ENCODE results near the gene AVP. TPM values are rescaled to one million over a fixed set of nuclear protein-coding genes. Genes with fewer than 3 reads are reported as not detected.

AVP gene
- total RNA-seq, 1 experiment from 2014 or later: not detected

- Histone ChIP-seq H3K4me1 (replicated peaks) (peaks cover 12% of the 10 kb centered on the region), H3K36me3 (peaks cover 44% of the 10 kb centered on the region), H3K4me3 (no peak overlapping the region), H3K27me3 (replicated peaks) (no peaks in the 10 kb centered on the region), H3K9me3 (replicated peaks) (no peaks in the 10 kb centered on the region), H3K27ac (no peak overlapping the region; the same call in 1 of the 2 replicates)
- DNase-seq (ENCODE audit: low read depth in 1 of 2, low spot score in 2 of 2): no peak
These were observed 40.1 kb downstream of the AVP start for GRCh38 chr20:3044336-3044965.

GRCh38 chr20:3043322-3043721, 41.2 kb downstream of the AVP start, which contains the start of gene GNRH2:
Gene GNRH2, plus strand, starts transcription at chr20:3043622. Its CDS starts 793 bp downstream, at chr20:3044415.
- Histone ChIP-seq H3K4me3 (no peak within 1 kb of the TSS), H3K27ac (no peak within 1 kb of the TSS), H3K9me3 (replicated peaks) (no peaks in the 10 kb centered on the region), H3K36me3 (peaks cover 41% of the 10 kb centered on the region), H3K4me1 (replicated peaks) (peaks cover 12% of the 10 kb centered on the region), H3K27me3 (replicated peaks) (no peaks in the 10 kb centered on the region)
- DNase-seq (ENCODE audit: low read depth in 1 of 2, low spot score in 2 of 2): no peak

- Histone ChIP-seq H3K4me1 (replicated peaks) (peaks cover 12% of the 10 kb centered on the region), H3K9me3 (replicated peaks) (no peaks in the 10 kb centered on the region), H3K27ac (no peak overlapping the region), H3K4me3 (no peak overlapping the region), H3K27me3 (replicated peaks) (no peaks in the 10 kb centered on the region), H3K36me3 (peaks cover 39% of the 10 kb centered on the region)
- no peak for DNase-seq (ENCODE audit: low read depth in 1 of 2, low spot score in 2 of 2)
These were observed 41.9 kb downstream of the AVP start for GRCh38 chr20:3042625-3043024.

DNA sequence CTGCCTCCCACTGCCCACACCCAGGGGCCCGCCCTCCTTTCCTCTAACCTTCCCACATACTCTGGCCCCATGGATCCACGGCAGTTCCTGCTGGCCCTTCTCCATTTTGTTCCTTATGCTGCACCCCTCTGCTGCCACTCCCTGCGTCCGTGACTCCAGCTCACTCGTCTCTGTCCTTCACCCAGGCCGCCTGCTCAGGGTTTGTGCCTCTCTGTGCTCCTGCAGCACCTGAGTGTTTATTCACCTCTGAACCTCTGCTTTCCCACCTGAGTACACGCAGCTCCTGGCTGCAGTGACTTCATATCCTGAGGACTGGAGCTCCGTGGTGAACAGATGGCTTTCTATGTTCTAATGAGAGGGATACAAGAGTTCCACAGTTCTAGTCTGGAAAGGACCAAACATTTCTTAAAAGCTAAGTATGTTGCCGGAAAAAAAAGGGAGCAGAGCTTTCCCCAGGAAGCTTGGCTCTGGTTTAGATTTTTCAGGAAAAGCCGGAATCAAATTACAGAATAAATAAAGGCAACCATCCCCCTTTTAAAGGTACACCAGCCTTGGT, 42.6 kb downstream of the AVP start:
- H3K27me3 ChIP-seq (replicated peaks): no peaks in the 10 kb centered on the region
- H3K4me3 ChIP-seq: no peak overlapping the region
- no peak overlapping the region for H3K27ac ChIP-seq
- H3K4me1 ChIP-seq (replicated peaks): peaks cover 10% of the 10 kb centered on the region
- peaks cover 43% of the 10 kb centered on the region for H3K36me3 ChIP-seq
- DNase-seq (ENCODE audit: low read depth in 1 of 2, low spot score in 2 of 2): no peak
- no peaks in the 10 kb centered on the region for H3K9me3 ChIP-seq (replicated peaks)

DNA sequence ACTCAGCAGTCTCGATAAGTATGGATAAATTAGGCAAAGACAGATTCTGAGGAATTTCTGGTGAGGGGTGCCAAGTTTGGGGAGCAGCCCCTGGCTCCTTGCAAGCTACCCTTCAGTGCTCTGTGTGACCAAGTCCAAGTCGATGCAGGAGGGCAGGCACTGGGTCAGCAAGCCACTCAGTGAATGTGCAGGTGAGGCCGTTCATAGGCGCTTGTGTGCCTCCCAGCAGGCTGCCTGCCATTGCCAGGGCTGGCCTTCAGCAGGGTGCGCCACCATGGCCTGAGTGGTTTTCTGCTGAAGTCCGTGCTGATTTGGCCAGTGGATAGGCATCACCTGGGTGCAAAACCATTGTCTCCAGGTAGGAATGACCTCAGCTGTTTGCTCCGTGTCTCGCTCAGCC, 44.4 kb downstream of the AVP start:
- H3K27me3 ChIP-seq (replicated peaks): no peaks in the 10 kb centered on the region
- no peak for DNase-seq (ENCODE audit: low read depth in 1 of 2, low spot score in 2 of 2)
- H3K27ac ChIP-seq: no peak overlapping the region
- no peak overlapping the region for H3K4me3 ChIP-seq
- H3K9me3 ChIP-seq (replicated peaks): no peaks in the 10 kb centered on the region
- peaks cover 51% of the 10 kb centered on the region for H3K36me3 ChIP-seq
- H3K4me1 ChIP-seq (replicated peaks): peaks cover 3% of the 10 kb centered on the region

DNA sequence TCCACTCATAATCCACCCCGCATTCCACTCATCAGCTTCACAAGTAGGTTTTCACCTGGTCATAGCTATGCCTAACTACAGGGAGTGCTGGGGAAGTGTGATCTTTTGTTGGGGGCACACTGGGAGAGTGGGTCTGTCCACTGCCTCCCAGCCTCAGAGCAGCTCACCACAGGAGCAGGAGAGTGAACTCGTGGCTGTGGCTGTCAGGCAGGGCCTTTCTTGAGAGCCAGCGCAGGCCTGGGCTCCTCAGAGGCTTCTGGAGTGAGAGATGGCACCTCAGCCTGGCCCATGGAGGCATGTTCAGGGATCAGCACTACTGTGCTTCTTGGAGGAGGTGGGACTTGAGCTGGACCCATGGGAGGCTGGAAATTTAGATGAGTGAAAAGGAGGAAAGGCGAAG, 45.1 kb downstream of the AVP start:
- Histone ChIP-seq H3K27me3 (replicated peaks) (no peaks in the 10 kb centered on the region), H3K4me1 (replicated peaks) (no peaks in the 10 kb centered on the region), H3K9me3 (replicated peaks) (no peaks in the 10 kb centered on the region), H3K36me3 (peaks cover 56% of the 10 kb centered on the region), H3K4me3 (no peak overlapping the region), H3K27ac (no peak overlapping the region)
- DNase-seq (ENCODE audit: low read depth in 1 of 2, low spot score in 2 of 2): no peak

- H3K4me1 ChIP-seq (replicated peaks): no peaks in the 10 kb centered on the region
- no peak overlapping the region for H3K27ac ChIP-seq
- peaks cover 56% of the 10 kb centered on the region for H3K36me3 ChIP-seq
- H3K27me3 ChIP-seq (replicated peaks): no peaks in the 10 kb centered on the region
- no peak overlapping the region for H3K4me3 ChIP-seq
- DNase-seq (ENCODE audit: low read depth in 1 of 2, low spot score in 2 of 2): no peak
- H3K9me3 ChIP-seq (replicated peaks): no peaks in the 10 kb centered on the region
These were observed 46.1 kb downstream of the AVP start for GRCh38 chr20:3038454-3038853.

DNA sequence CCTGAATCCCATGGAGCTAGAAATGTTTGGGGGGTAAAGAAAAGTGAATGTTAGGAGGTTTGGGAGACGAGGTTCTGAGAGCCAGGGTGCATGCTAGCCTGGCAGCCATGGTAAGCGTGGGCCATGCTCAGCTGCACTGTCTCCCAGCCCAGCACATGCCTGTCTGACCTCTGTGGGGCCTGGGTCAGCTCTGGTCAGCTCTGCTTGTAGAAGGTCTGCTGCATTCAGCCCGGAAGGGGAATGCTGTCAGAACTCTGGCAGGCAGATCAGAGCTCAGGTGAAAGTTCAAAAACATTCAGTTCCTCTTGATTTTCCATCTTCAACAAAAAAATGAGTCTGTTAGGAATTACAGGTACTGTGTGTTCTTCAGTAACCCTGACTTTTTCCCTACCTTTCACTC, 46.9 kb downstream of the AVP start:
- Histone ChIP-seq H3K27ac (no peak overlapping the region), H3K36me3 (peaks cover 60% of the 10 kb centered on the region), H3K27me3 (replicated peaks) (no peaks in the 10 kb centered on the region), H3K9me3 (replicated peaks) (no peaks in the 10 kb centered on the region), H3K4me1 (replicated peaks) (no peaks in the 10 kb centered on the region), H3K4me3 (no peak overlapping the region)
- DNase-seq (ENCODE audit: low read depth in 1 of 2, low spot score in 2 of 2): no peak

GRCh38 chr20:3032624-3033023, 51.9 kb downstream of the AVP start:
- no peaks in the 10 kb centered on the region for H3K9me3 ChIP-seq (replicated peaks)
- H3K4me3 ChIP-seq: no peak overlapping the region
- no peak overlapping the region for H3K27ac ChIP-seq
- no peak for DNase-seq (ENCODE audit: low read depth in 1 of 2, low spot score in 2 of 2)
- peaks cover 57% of the 10 kb centered on the region for H3K36me3 ChIP-seq
- no peaks in the 10 kb centered on the region for H3K27me3 ChIP-seq (replicated peaks)
- H3K4me1 ChIP-seq (replicated peaks): no peaks in the 10 kb centered on the region

Other genes starting within 250 kb of the AVP start
- gene PCED1A, start 244.1 kb downstream of the AVP start, total RNA-seq (2014; rRNA removed; shearing (Covaris generic)): 18.3 and 25.6 TPM in 2 replicates
- 40.5 and 44.3 TPM in 2 replicates for gene VPS16, start 244.0 kb downstream of the AVP start, total RNA-seq (2014; rRNA removed; shearing (Covaris generic))
- gene PTPRA, start 211.2 kb downstream of the AVP start, total RNA-seq (2014; rRNA removed; shearing (Covaris generic)): 16.5 and 36.4 TPM in 2 replicates
- not detected in 2 replicates for gene GNRH2, start 41.1 kb downstream of the AVP start, total RNA-seq (2014; rRNA removed; shearing (Covaris generic))
- gene MRPS26, start 38.7 kb downstream of the AVP start, total RNA-seq (2014; rRNA removed; shearing (Covaris generic)): 53.2 and 83.0 TPM in 2 replicates
- not detected in 2 replicates for gene OXT, start 13.1 kb downstream of the AVP start, total RNA-seq (2014; rRNA removed; shearing (Covaris generic))
- gene FASTKD5, start 75.1 kb upstream of the AVP start, total RNA-seq (2014; rRNA removed; shearing (Covaris generic)): 15.5 and 26.3 TPM in 2 replicates
- 3.7 and 4.2 TPM in 2 replicates for gene UBOX5, start 75.1 kb upstream of the AVP start, total RNA-seq (2014; rRNA removed; shearing (Covaris generic))
- gene LZTS3, start 88.8 kb upstream of the AVP start, total RNA-seq (2014; rRNA removed; shearing (Covaris generic)): 3.9 and 6.1 TPM in 2 replicates
- 28.2 and 29.1 TPM in 2 replicates for gene DDRGK1, start 120.0 kb upstream of the AVP start, total RNA-seq (2014; rRNA removed; shearing (Covaris generic))
- gene ITPA, start 124.8 kb upstream of the AVP start, total RNA-seq (2014; rRNA removed; shearing (Covaris generic)): 59.3 and 78.0 TPM in 2 replicates
- 0.24 TPM in 1 of 2 replicates, not detected in the other for gene SLC4A11, start 154.5 kb upstream of the AVP start, total RNA-seq (2014; rRNA removed; shearing (Covaris generic))